LNCAP (cell line): Measurements from ENCODE around the gene RFX4.

ENCODE experiments used
- CTCF ChIP-seq: fragments of 450-650 bp; IDR thresholded peaks from 2 replicates; pipeline ENCODE4 v1.5.1; 2017; ENCODE audit warnings: mild to moderate bottlenecking

Gene RFX4

GRCh38 chr12:106598003-106598402 lies 15.2 kb downstream of the RFX4 start:
- no peak for TF ChIP-seq CTCF

- no peak for TF ChIP-seq CTCF
Observed at GRCh38 chr12:106599302-106599701, 16.5 kb downstream of the RFX4 start.

GRCh38 chr12:106600503-106600902 lies 17.7 kb downstream of the RFX4 start:
- no peak for TF ChIP-seq CTCF

GRCh38 chr12:106601031-106601430 lies 18.2 kb downstream of the RFX4 start:
- TF ChIP-seq CTCF: no peak

- no peak for TF ChIP-seq CTCF
Observed at GRCh38 chr12:106601496-106601895, 18.7 kb downstream of the RFX4 start.

GRCh38 chr12:106602076-106602475 lies 19.3 kb downstream of the RFX4 start:
- no peak for TF ChIP-seq CTCF

- TF ChIP-seq CTCF: no peak
Observed at GRCh38 chr12:106605254-106605653, 22.4 kb downstream of the RFX4 start.

GRCh38 chr12:106625976-106626375 lies 43.2 kb downstream of the RFX4 start:
- no peak for TF ChIP-seq CTCF
